ENCODE results near the gene PLEKHF1. TPM values are rescaled to one million over a fixed set of nuclear protein-coding genes. Genes with fewer than 3 reads are reported as not detected.

The PLEKHF1 gene, protein sequence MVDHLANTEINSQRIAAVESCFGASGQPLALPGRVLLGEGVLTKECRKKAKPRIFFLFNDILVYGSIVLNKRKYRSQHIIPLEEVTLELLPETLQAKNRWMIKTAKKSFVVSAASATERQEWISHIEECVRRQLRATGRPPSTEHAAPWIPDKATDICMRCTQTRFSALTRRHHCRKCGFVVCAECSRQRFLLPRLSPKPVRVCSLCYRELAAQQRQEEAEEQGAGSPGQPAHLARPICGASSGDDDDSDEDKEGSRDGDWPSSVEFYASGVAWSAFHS
- 7.9 and 9.6 TPM in 2 replicates for total RNA-seq
- long read RNA-seq, partial matches to known transcripts: 1 of 1 reads
- long read RNA-seq, other reads (novel, unspliced or antisense): 0 of 1 reads

- H3K4me3 Mint-ChIP-seq (ENCODE audit: low read depth): peak within 1 kb of the TSS; percentile 74
- TF ChIP-seq, protein P1, sequence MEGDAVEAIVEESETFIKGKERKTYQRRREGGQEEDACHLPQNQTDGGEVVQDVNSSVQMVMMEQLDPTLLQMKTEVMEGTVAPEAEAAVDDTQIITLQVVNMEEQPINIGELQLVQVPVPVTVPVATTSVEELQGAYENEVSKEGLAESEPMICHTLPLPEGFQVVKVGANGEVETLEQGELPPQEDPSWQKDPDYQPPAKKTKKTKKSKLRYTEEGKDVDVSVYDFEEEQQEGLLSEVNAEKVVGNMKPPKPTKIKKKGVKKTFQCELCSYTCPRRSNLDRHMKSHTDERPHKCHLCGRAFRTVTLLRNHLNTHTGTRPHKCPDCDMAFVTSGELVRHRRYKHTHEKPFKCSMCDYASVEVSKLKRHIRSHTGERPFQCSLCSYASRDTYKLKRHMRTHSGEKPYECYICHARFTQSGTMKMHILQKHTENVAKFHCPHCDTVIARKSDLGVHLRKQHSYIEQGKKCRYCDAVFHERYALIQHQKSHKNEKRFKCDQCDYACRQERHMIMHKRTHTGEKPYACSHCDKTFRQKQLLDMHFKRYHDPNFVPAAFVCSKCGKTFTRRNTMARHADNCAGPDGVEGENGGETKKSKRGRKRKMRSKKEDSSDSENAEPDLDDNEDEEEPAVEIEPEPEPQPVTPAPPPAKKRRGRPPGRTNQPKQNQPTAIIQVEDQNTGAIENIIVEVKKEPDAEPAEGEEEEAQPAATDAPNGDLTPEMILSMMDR (IDR thresholded peaks at IDR 0.05; ENCODE audit: unreplicated experiment): no peak
- DNase-seq (ENCODE audit: low spot score, unreplicated experiment): peak; percentile 92
- H3K36me3 Mint-ChIP-seq (ENCODE audit: insufficient read depth): peaks cover 4% of the 10 kb centered on the region
- no peaks in the 10 kb centered on the region for H3K9me3 Mint-ChIP-seq (ENCODE audit: low read depth)
- peaks cover 4% of the 10 kb centered on the region for H3K27me3 Mint-ChIP-seq
- peak within 1 kb of the TSS; percentile 82 for H3K27ac Mint-ChIP-seq
- peaks cover 29% of the 10 kb centered on the region for H3K4me1 Mint-ChIP-seq (ENCODE audit: low read depth)
Measured at GRCh38 chr19:29665215-29665825, at the start of gene PLEKHF1. Gene PLEKHF1, plus strand, starts transcription at chr19:29665461. Its CDS starts 8,379 bp downstream, at chr19:29673840.

GRCh38 chr19:29615891-29616425, 49.3 kb upstream of the PLEKHF1 start:
- TF ChIP-seq, protein P1 (IDR thresholded peaks at IDR 0.05; ENCODE audit: unreplicated experiment): no peak

DNA sequence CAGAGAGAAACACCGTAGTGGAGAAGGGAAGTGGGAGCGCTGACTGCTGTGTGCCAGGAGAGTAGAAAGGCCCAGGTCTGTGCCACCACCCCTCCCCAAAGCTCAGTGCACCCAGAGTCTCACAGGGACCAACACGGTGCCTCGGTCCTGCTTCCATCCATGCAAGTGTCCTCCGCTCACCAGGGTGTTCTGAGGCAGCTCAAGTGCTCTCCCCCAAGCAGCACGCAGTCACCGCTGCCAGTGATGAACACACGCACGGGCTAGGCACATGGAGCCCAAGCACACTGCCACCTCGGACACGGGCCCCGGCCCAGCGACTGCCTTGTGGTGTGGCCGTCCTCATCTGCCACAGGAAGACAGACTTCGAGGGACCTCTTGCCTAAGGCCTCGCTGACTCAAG, 48.7 kb upstream of the PLEKHF1 start:
- Mint-ChIP-seq H3K27ac (no peak overlapping the region), H3K36me3 (ENCODE audit: insufficient read depth) (peaks cover 6% of the 10 kb centered on the region), H3K27me3 (peaks cover 4% of the 10 kb centered on the region), H3K4me3 (ENCODE audit: low read depth) (no peak overlapping the region), H3K9me3 (ENCODE audit: low read depth) (no peaks in the 10 kb centered on the region), H3K4me1 (ENCODE audit: low read depth) (peaks cover 6% of the 10 kb centered on the region)
- TF ChIP-seq, protein P1 (IDR thresholded peaks at IDR 0.05; ENCODE audit: unreplicated experiment): no peak
- no peak for DNase-seq (ENCODE audit: low spot score, unreplicated experiment)

More at GRCh38 chr19:29615891-29616425, 49.3 kb upstream of the PLEKHF1 start:
- H3K9me3 Mint-ChIP-seq (ENCODE audit: low read depth): no peaks in the 10 kb centered on the region
- H3K27me3 Mint-ChIP-seq: peaks cover 4% of the 10 kb centered on the region
- no peak for DNase-seq (ENCODE audit: low spot score, unreplicated experiment)
- H3K36me3 Mint-ChIP-seq (ENCODE audit: insufficient read depth): peaks cover 6% of the 10 kb centered on the region
- H3K4me3 Mint-ChIP-seq (ENCODE audit: low read depth): no peak overlapping the region
- peaks cover 6% of the 10 kb centered on the region for H3K4me1 Mint-ChIP-seq (ENCODE audit: low read depth)
- no peak overlapping the region for H3K27ac Mint-ChIP-seq

DNA sequence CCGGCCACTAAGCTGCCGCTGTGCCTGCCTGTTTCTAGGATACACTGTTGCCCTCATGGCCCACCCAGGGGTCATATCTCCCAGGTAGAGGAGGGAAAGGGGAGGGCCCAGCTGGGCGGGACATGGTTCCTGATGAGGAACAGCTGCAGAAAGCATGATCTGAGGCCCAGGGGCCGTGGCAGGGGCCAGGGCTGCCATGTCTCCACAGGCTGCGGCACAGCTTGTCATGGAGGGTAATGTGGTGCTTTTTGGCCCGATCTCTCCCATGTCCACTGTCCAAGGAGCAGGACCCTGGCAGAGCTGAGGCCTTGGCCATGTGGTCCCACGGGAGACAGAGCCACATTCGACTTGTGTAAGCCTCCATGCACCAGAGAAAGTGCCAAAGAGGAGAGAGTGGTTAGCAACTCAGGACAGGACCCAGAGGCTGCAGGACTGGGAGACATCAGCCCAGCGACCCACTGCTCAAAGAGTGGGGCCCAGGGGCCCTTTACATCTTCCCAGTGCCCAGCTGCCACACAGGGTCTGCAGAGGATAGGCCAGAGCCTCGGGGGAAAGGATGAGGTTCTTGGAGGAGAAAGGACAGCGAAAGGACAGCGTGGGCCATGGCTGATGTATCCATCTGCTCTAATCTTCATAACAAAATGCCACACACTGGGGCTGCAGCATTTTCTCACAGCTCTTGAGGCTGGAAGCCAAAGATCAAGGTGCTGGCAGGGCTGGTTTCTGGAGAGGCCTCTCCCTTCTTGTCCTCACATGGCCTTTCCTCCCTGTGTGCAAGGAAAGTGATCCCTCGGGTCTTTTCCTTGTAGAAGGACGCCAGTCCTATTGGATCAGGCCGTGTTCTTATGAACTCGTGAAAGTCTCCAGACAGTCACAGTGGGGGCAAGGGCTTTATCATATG, 47.6 kb upstream of the PLEKHF1 start:
- TF ChIP-seq, protein P1 (IDR thresholded peaks at IDR 0.05; ENCODE audit: unreplicated experiment): no peak
- H3K9me3 Mint-ChIP-seq (ENCODE audit: low read depth): no peaks in the 10 kb centered on the region
- peaks cover 4% of the 10 kb centered on the region for H3K36me3 Mint-ChIP-seq (ENCODE audit: insufficient read depth)

DNA sequence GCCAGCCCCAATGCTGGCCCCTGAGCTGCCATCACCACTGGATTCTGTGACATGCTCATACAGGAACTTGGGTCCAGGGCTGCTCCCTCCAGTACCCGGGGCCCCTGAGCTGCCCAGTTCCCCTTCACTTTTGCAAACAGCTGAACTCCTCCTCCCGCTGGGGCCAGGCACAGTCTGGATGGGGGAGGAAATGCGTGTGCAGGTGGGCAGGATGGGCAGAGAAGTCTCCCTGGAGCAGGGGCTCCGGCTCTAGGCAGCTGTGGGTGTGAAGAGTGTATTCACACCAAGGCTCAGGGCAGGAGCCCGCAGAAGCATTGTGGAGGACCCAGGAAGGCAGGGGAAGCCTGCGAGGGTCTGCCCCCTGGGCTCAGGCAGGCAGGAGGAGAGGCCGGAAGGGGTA, 46.8 kb upstream of the PLEKHF1 start:
- no peaks in the 10 kb centered on the region for H3K36me3 Mint-ChIP-seq (ENCODE audit: insufficient read depth)
- TF ChIP-seq, protein P1 (IDR thresholded peaks at IDR 0.05; ENCODE audit: unreplicated experiment): no peak
- H3K4me3 Mint-ChIP-seq (ENCODE audit: low read depth): peak overlapping the region; percentile 29
- peaks cover 4% of the 10 kb centered on the region for H3K27me3 Mint-ChIP-seq
- H3K27ac Mint-ChIP-seq: no peak overlapping the region
- H3K9me3 Mint-ChIP-seq (ENCODE audit: low read depth): no peaks in the 10 kb centered on the region
- peaks cover 8% of the 10 kb centered on the region for H3K4me1 Mint-ChIP-seq (ENCODE audit: low read depth)
- no peak for DNase-seq (ENCODE audit: low spot score, unreplicated experiment)

More for the DNA sequence above, 47.6 kb upstream of the PLEKHF1 start:
- peaks cover 4% of the 10 kb centered on the region for H3K27me3 Mint-ChIP-seq
- H3K4me1 Mint-ChIP-seq (ENCODE audit: low read depth): peaks cover 8% of the 10 kb centered on the region
- H3K4me3 Mint-ChIP-seq (ENCODE audit: low read depth): no peak overlapping the region
- H3K27ac Mint-ChIP-seq: no peak overlapping the region
- DNase-seq (ENCODE audit: low spot score, unreplicated experiment): no peak

Data from progenitor cell of endocrine pancreas (in vitro differentiated cells).